ENCODE measurements around the gene FARS2. TPM values are rescaled to one million over a fixed set of nuclear protein-coding genes. Genes with fewer than 3 reads are reported as not detected.

FARS2 gene
- polyA plus RNA-seq, 2 of the 4 experiments (the other 2 are of a cell fraction) = 12.9 to 17.5 TPM

DNA sequence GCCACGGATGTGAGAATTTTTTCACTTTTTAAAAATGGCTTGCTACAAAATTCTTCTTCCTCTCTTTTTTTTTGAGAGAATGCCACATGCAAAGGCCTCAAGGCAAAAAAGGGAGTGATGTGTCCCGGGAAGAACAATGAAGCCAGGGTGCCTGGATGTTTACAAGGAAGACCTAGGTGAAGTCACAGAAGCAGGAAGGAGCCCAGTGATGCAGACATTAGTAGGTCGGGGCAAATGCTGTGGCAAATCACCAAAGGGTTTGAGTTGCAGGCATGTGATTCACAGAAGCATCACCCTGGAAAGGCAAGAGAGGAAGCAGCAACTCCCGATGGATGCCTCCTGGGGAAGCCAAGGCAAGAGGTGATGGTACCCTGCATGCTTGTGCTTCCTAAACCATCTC is 46.8 kb downstream of the FARS2 start:
- ATAC-seq (no peak), FAIRE-seq (no peak), DNase-seq (ENCODE audit: low read depth in 1 of 2, low spot score in 1 of 2) (no peak)
- Histone ChIP-seq H3K4me1 (no peaks in the 10 kb centered on the region), H3K4me3 (no peak overlapping the region), H3K9me3 (no peaks in the 10 kb centered on the region), H3K27ac (no peak overlapping the region), H3K4me2 (no peak overlapping the region)
- TF ChIP-seq HDAC2 (IDR thresholded peaks at IDR 0.05) (no peak), CBX2 (IDR thresholded peaks at IDR 0.05; ENCODE audit: borderline replicate concordance, low read depth) (no peak), CHD4 (IDR thresholded peaks at IDR 0.05; ENCODE audit: borderline replicate concordance) (no peak), MAZ (IDR thresholded peaks at IDR 0.05; ENCODE audit: borderline replicate concordance, low read depth, low read length) (no peak), KDM5A (IDR thresholded peaks at IDR 0.05) (no peak), HOXA7 (CRISPR knock-in tag; IDR thresholded peaks at IDR 0.05) (no peak), MAFK (IDR thresholded peaks at IDR 0.05; ENCODE audit: partially characterized antibody) (no peak), HOXB5 (CRISPR knock-in tag; IDR thresholded peaks at IDR 0.05) (no peak), ZNF302 (CRISPR knock-in tag; IDR thresholded peaks at IDR 0.05) (no peak), BHLHE40 (IDR thresholded peaks at IDR 0.05; ENCODE audit: low read depth, low read length) (no peak), CBX8 (IDR thresholded peaks at IDR 0.05) (no peak), PHF8 (IDR thresholded peaks at IDR 0.05; ENCODE audit: borderline replicate concordance, low read depth) (no peak), SREBF2 (IDR thresholded peaks at IDR 0.05) (no peak), EHMT2 (IDR thresholded peaks at IDR 0.05; ENCODE audit: low read depth) (no peak)
- TF ChIP-seq, protein P1, sequence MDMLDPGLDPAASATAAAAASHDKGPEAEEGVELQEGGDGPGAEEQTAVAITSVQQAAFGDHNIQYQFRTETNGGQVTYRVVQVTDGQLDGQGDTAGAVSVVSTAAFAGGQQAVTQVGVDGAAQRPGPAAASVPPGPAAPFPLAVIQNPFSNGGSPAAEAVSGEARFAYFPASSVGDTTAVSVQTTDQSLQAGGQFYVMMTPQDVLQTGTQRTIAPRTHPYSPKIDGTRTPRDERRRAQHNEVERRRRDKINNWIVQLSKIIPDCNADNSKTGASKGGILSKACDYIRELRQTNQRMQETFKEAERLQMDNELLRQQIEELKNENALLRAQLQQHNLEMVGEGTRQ (IDR thresholded peaks at IDR 0.05) = no peak
- WGBS (ENCODE audit: missing lambda C conversion rate) = 88% methylated on average over 4 of the region's 4 CpGs
- CTCF ChIA-PET = no interaction called here
- POLR2A ChIA-PET = no interaction called here

DNA sequence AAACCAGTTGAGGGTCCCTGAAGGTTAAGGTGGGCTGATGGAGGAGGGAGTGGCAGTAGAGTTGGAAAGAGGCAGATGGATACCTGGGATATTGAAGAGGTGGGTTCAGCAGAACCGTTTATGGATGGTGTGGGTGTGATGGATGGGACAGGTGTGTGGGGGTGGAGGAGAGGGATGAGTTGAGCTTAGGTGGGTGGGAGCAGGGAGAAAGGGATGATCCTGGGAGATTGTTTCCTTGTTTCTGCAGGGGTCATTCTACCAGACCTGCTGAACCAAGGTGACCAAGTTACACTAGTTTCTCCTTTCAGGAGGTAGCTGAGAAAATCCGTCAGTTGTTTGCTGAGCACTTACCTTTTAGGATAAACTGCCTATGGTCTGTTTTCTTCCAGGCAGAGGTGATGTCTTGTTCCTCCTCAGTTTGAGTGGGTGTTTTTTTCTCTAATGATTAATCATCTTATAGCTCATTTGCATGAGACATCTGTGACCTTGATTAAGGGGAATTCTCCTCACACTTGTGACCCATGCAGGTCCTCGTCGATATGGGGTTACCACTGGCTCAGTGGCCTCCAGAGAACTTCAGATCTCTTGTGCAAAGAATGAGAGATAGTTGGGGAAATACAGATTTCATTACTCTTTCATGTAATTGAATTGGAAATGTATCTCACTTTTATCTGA is 53.0 kb downstream of the FARS2 start:
- no peak for ATAC-seq
- POLR2A ChIA-PET = no interaction called here
- H3K4me1 ChIP-seq = no peaks in the 10 kb centered on the region
- DNase-seq (ENCODE audit: low read depth in 1 of 2, low spot score in 1 of 2) = no peak
- no peaks in the 10 kb centered on the region for H3K9me3 ChIP-seq
- CTCF ChIA-PET = no interaction called here
- no peak overlapping the region for H3K4me3 ChIP-seq
- 70% methylated on average over 4 of the region's 4 CpGs for WGBS (ENCODE audit: missing lambda C conversion rate)
- TF ChIP-seq MAZ (IDR thresholded peaks at IDR 0.05; ENCODE audit: borderline replicate concordance, low read depth, low read length) (no peak), POLR2AphosphoS2 (conservative IDR thresholded peaks at IDR 0.05; ENCODE audit: low read length) (no peak), POLR2A (IDR thresholded peaks at IDR 0.05; ENCODE audit: low read length) (no peak), CHD2 (IDR thresholded peaks at IDR 0.05; ENCODE audit: low read length, partially characterized antibody) (no peak), JUN (IDR thresholded peaks at IDR 0.05) (no peak), CBX2 (IDR thresholded peaks at IDR 0.05; ENCODE audit: borderline replicate concordance, low read depth) (no peak), RARB (CRISPR knock-in tag; IDR thresholded peaks at IDR 0.05) (no peak), FOSL2 (IDR thresholded peaks at IDR 0.05) (no peak), FOSL2 (CRISPR knock-in tag; IDR thresholded peaks at IDR 0.05) (no peak), EHMT2 (IDR thresholded peaks at IDR 0.05; ENCODE audit: low read depth) (no peak), RCOR1 (IDR thresholded peaks at IDR 0.05; ENCODE audit: low read depth, low read length) (no peak)
- no peak overlapping the region for H3K27ac ChIP-seq
- H3K4me2 ChIP-seq = no peak overlapping the region
- no peak for FAIRE-seq

DNA sequence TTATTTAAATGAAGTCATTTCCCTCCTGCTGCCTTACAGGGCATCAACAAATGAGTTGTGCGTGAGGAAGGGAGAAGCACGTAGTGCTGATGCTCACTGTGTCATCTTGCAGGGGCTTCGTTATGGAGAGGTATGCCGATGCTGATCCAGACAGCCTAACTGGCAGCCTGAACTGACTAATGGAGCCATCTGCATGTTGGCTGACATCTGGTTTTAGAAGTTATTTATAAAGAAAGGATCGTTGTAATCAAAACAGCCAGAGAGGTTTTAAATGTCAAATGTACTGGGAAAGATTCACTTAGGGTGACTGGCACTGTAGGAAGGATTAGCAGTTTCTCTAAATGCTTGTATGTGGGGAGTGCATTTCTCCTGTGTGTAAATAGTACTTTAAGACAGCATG is 54.6 kb downstream of the FARS2 start:
- ATAC-seq (no peak), FAIRE-seq (no peak), DNase-seq (ENCODE audit: low read depth in 1 of 2, low spot score in 1 of 2) (no peak)
- Histone ChIP-seq H3K4me2 (no peak overlapping the region), H3K4me1 (no peaks in the 10 kb centered on the region), H3K9me3 (no peaks in the 10 kb centered on the region), H3K4me3 (no peak overlapping the region), H3K27ac (no peak overlapping the region)
- POLR2A ChIA-PET = no interaction called here
- 87% methylated on average over 5 of the region's 5 CpGs for WGBS (ENCODE audit: missing lambda C conversion rate)
- no peak for TF ChIP-seq EHF (CRISPR knock-in tag; IDR thresholded peaks at IDR 0.05)
- no peak for TF ChIP-seq ZNF302 (CRISPR knock-in tag; IDR thresholded peaks at IDR 0.05)
- TF ChIP-seq HOXB13 (CRISPR knock-in tag; IDR thresholded peaks at IDR 0.05; ENCODE audit: low read depth) = no peak
- CTCF ChIA-PET = no interaction called here

Measured in A549 (cell line).